HEK293T (cell line): ENCODE measurements around the gene ASPHD1.

ENCODE experiments used
- FOXM1 ChIP-seq: fragments of 450-650 bp; IDR thresholded peaks from 2 replicates; pipeline ENCODE4 v1.6.1; 2017; ENCODE audit warnings: mild to moderate bottlenecking, borderline replicate concordance
- HDGF ChIP-seq: fragments of 450-650 bp; IDR thresholded peaks from 2 replicates; pipeline ENCODE4 v1.6.1; 2017; ENCODE audit warnings: antibody characterized with exemption, borderline replicate concordance
- LEF1 ChIP-seq: fragments of 450-650 bp; IDR thresholded peaks from 2 replicates; pipeline ENCODE4 v1.6.1; 2017; ENCODE audit warnings: mild to moderate bottlenecking, borderline replicate concordance
- SP1 ChIP-seq: fragments of 450-650 bp; IDR thresholded peaks from 2 replicates; pipeline ENCODE4 v1.6.1; 2017
- SUZ12 ChIP-seq: fragments of 450-650 bp; IDR thresholded peaks from 2 replicates; pipeline ENCODE4 v1.6.1; 2016; ENCODE audit warnings: mild to moderate bottlenecking
- ZNF384 ChIP-seq: fragments of 450-650 bp; IDR thresholded peaks from 2 replicates; pipeline ENCODE4 v1.6.1; 2016

- TF ChIP-seq ZNF384 (no peak), SUZ12 (no peak), FOXM1 (no peak), HDGF (no peak), SP1 (no peak), LEF1 (no peak)
These were observed 13.2 kb downstream of the ASPHD1 start for GRCh38 chr16:29913514-29913913.
